ENCODE measurements around the gene RNF146. TPM values are rescaled to one million over a fixed set of nuclear protein-coding genes. Genes with fewer than 3 reads are reported as not detected.

The RNF146 gene
- total RNA-seq, 1 experiment from 2014 or later, result 43.1 TPM

GRCh38 chr6:127276331-127276730, 9.7 kb downstream of the RNF146 start:
- Histone ChIP-seq H3K9me3 (ENCODE audit: control insufficient read depth, insufficient read depth, low read depth, low read length) (no peaks in the 10 kb centered on the region), H3K27me3 (ENCODE audit: control insufficient read depth, insufficient read depth, low read length) (no peaks in the 10 kb centered on the region), H3K4me3 (ENCODE audit: low read depth in 2 of 2, low read length in 2 of 2) (no peak overlapping the region), H3K27ac (ENCODE audit: low read length) (no peak overlapping the region), H3K36me3 (ENCODE audit: control insufficient read depth, insufficient read depth, low read length) (peaks cover 6% of the 10 kb centered on the region; the same call in 1 of the 2 replicates), H3K4me1 (ENCODE audit: control insufficient read depth, insufficient read depth, low read length) (no peaks in the 10 kb centered on the region)
- TF ChIP-seq REST (IDR thresholded peaks at IDR 0.05; ENCODE audit: insufficient read depth in 1 of 2, low read depth in 2 of 2, low read length in 1 of 2) (no peak), TCF7L2 (IDR thresholded peaks at IDR 0.05; ENCODE audit: low read depth, low read length) (no peak), SIN3A (IDR thresholded peaks at IDR 0.05; ENCODE audit: borderline replicate concordance, insufficient read depth, low read depth, low read length) (no peak), POLR2AphosphoS5 (IDR thresholded peaks at IDR 0.05; ENCODE audit: low read depth, low read length) (no peak), CTCF (IDR thresholded peaks at IDR 0.05) (no peak)
- intact Hi-C loops (cut with micrococcal nuclease; ENCODE audit: unreplicated experiment) (no loop called here), in situ Hi-C loops (cut with HindIII; ENCODE audit: low pct_unique_long_range_greater_than_20kb, low sequenced_read_pairs) (no loop called here)
- no TSS peak for BruUV-seq (replicated peaks)
- DNase-seq (ENCODE audit: low read depth, low spot score) (no peak), ATAC-seq (no peak)
- ChIA-PET CTCF (no interaction called here), POLR2A (no interaction called here)

- CTCF ChIA-PET, result no interaction called here
Observed at GRCh38 chr6:127277878-127278843, 11.5 kb downstream of the RNF146 start.

More at GRCh38 chr6:127277878-127278843, 11.5 kb downstream of the RNF146 start:
- TF ChIP-seq TCF7L2 (IDR thresholded peaks at IDR 0.05; ENCODE audit: low read depth, low read length) (no peak), POLR2AphosphoS5 (IDR thresholded peaks at IDR 0.05; ENCODE audit: low read depth, low read length) (no peak), REST (IDR thresholded peaks at IDR 0.05; ENCODE audit: insufficient read depth in 1 of 2, low read depth in 2 of 2, low read length in 1 of 2) (no peak), SIN3A (IDR thresholded peaks at IDR 0.05; ENCODE audit: borderline replicate concordance, insufficient read depth, low read depth, low read length) (no peak), CTCF (IDR thresholded peaks at IDR 0.05) (no peak)
- no peak overlapping the region for H3K27ac ChIP-seq (ENCODE audit: low read length)
- ATAC-seq (no peak), DNase-seq (ENCODE audit: low read depth, low spot score) (no peak)
- intact Hi-C loops (cut with micrococcal nuclease; ENCODE audit: unreplicated experiment), result no loop called here
- H3K4me3 ChIP-seq (ENCODE audit: low read depth in 2 of 2, low read length in 2 of 2), result no peak overlapping the region
- in situ Hi-C loops (cut with HindIII; ENCODE audit: low pct_unique_long_range_greater_than_20kb, low sequenced_read_pairs), result no loop called here
- no peaks in the 10 kb centered on the region for H3K4me1 ChIP-seq (ENCODE audit: control insufficient read depth, insufficient read depth, low read length)
- H3K27me3 ChIP-seq (ENCODE audit: control insufficient read depth, insufficient read depth, low read length), result no peaks in the 10 kb centered on the region
- no peaks in the 10 kb centered on the region for H3K9me3 ChIP-seq (ENCODE audit: control insufficient read depth, insufficient read depth, low read depth, low read length)
- peaks cover 18% of the 10 kb centered on the region for H3K36me3 ChIP-seq (ENCODE audit: control insufficient read depth, insufficient read depth, low read length)
- POLR2A ChIA-PET, result no interaction called here
- BruUV-seq (replicated peaks), result no TSS peak
